ENCODE results near the gene XRCC4. TPM values are rescaled to one million over a fixed set of nuclear protein-coding genes. Genes with fewer than 3 reads are reported as not detected.

Gene XRCC4
- total RNA-seq, 1 experiment from 2014 or later = 7.1 TPM

GRCh38 chr5:83093692-83094091, 16.3 kb downstream of the XRCC4 start:
- H3K27me3 Mint-ChIP-seq (ENCODE audit: insufficient read depth, unreplicated experiment) = no peaks in the 10 kb centered on the region
- H3K9me3 Mint-ChIP-seq (ENCODE audit: unreplicated experiment) = peaks cover 28% of the 10 kb centered on the region
- no peak for TF ChIP-seq CTCF (IDR thresholded peaks at IDR 0.05; ENCODE audit: unreplicated experiment)
- H3K4me3 Mint-ChIP-seq (ENCODE audit: unreplicated experiment) = no peak overlapping the region
- no peak for DNase-seq (ENCODE audit: unreplicated experiment)
- intact Hi-C loops (cut with micrococcal nuclease) = no loop called here
- no peaks in the 10 kb centered on the region for H3K36me3 Mint-ChIP-seq (ENCODE audit: insufficient read depth, unreplicated experiment)
- peaks cover 20% of the 10 kb centered on the region for H3K4me1 Mint-ChIP-seq (ENCODE audit: insufficient read depth, unreplicated experiment)
- BruUV-seq (replicated peaks) = no TSS peak
- no peak overlapping the region for H3K27ac Mint-ChIP-seq (ENCODE audit: low read depth, unreplicated experiment)
- CTCF ChIA-PET = interaction anchor here (0.7 kb wide), 1 partner anchor 1770 kb away, joined by 5 read pairs; no protein-coding TSS in a partner anchor
- POLR2A ChIA-PET = no interaction called here

- ChIA-PET POLR2A (interaction anchor here (1.4 to 1.8 kb wide), 2 partner anchors 10 to 19 kb away, joined by 5 read pairs; no protein-coding TSS in a partner anchor), CTCF (interaction anchor here (0.5 kb wide), 1 partner anchor 832 kb away, joined by 4 read pairs; no protein-coding TSS in a partner anchor)
- no peak for DNase-seq (ENCODE audit: unreplicated experiment)
- Mint-ChIP-seq H3K4me1 (ENCODE audit: insufficient read depth, unreplicated experiment) (peaks cover 20% of the 10 kb centered on the region), H3K27ac (ENCODE audit: low read depth, unreplicated experiment) (peak overlapping the region; percentile 39), H3K9me3 (ENCODE audit: unreplicated experiment) (peaks cover 28% of the 10 kb centered on the region), H3K36me3 (ENCODE audit: insufficient read depth, unreplicated experiment) (no peaks in the 10 kb centered on the region), H3K27me3 (ENCODE audit: insufficient read depth, unreplicated experiment) (no peaks in the 10 kb centered on the region), H3K4me3 (ENCODE audit: unreplicated experiment) (no peak overlapping the region)
- no TSS peak for BruUV-seq (replicated peaks)
- TF ChIP-seq CTCF (IDR thresholded peaks at IDR 0.05; ENCODE audit: unreplicated experiment) = no peak
- intact Hi-C loops (cut with micrococcal nuclease) = no loop called here
These were observed 18.0 kb downstream of the XRCC4 start for GRCh38 chr5:83095163-83095956.

GRCh38 chr5:83095957-83096539, 18.7 kb downstream of the XRCC4 start:
- ChIA-PET CTCF (no interaction called here), POLR2A (interaction anchor here (0.6 to 1.8 kb wide), 3 partner anchors 11 to 137 kb away, joined by 3 to 5 read pairs (median 5); no protein-coding TSS in a partner anchor)
- no peak for TF ChIP-seq CTCF (IDR thresholded peaks at IDR 0.05; ENCODE audit: unreplicated experiment)
- Mint-ChIP-seq H3K27ac (ENCODE audit: low read depth, unreplicated experiment) (peak overlapping the region; percentile 39), H3K27me3 (ENCODE audit: insufficient read depth, unreplicated experiment) (no peaks in the 10 kb centered on the region), H3K36me3 (ENCODE audit: insufficient read depth, unreplicated experiment) (no peaks in the 10 kb centered on the region), H3K4me1 (ENCODE audit: insufficient read depth, unreplicated experiment) (peaks cover 20% of the 10 kb centered on the region), H3K9me3 (ENCODE audit: unreplicated experiment) (peaks cover 28% of the 10 kb centered on the region), H3K4me3 (ENCODE audit: unreplicated experiment) (no peak overlapping the region)
- intact Hi-C loops (cut with micrococcal nuclease) = no loop called here
- DNase-seq (ENCODE audit: unreplicated experiment) = peak; percentile 79
- no TSS peak for BruUV-seq (replicated peaks)

GRCh38 chr5:83096660-83097339, 19.5 kb downstream of the XRCC4 start:
- peaks cover 27% of the 10 kb centered on the region for H3K9me3 Mint-ChIP-seq (ENCODE audit: unreplicated experiment)
- CTCF ChIA-PET = no interaction called here
- H3K27ac Mint-ChIP-seq (ENCODE audit: low read depth, unreplicated experiment) = no peak overlapping the region
- no peaks in the 10 kb centered on the region for H3K27me3 Mint-ChIP-seq (ENCODE audit: insufficient read depth, unreplicated experiment)
- peaks cover 27% of the 10 kb centered on the region for H3K4me1 Mint-ChIP-seq (ENCODE audit: insufficient read depth, unreplicated experiment)
- intact Hi-C loops (cut with micrococcal nuclease) = no loop called here
- BruUV-seq (replicated peaks) = no TSS peak
- TF ChIP-seq CTCF (IDR thresholded peaks at IDR 0.05; ENCODE audit: unreplicated experiment) = no peak
- POLR2A ChIA-PET = interaction anchor here (0.6 to 1.8 kb wide), 4 partner anchors 12 to 136 kb away, joined by 3 to 5 read pairs (median 4); partner anchors contain the start of genes TMEM167A and XRCC4
- H3K4me3 Mint-ChIP-seq (ENCODE audit: unreplicated experiment) = no peak overlapping the region
- DNase-seq (ENCODE audit: unreplicated experiment) = peak; percentile 8
- no peaks in the 10 kb centered on the region for H3K36me3 Mint-ChIP-seq (ENCODE audit: insufficient read depth, unreplicated experiment)

All from MCF 10A (cell line).